ENCODE data around the gene USP47. TPM values are rescaled to one million over a fixed set of nuclear protein-coding genes. Genes with fewer than 3 reads are reported as not detected.
A peak's percentile ranks its signal among the peaks of the same experiment; 100 is the strongest.

USP47 gene
- total RNA-seq, 2 experiments from 2014 or later = 41.3 to 43.8 TPM

- Mint-ChIP-seq H3K27me3 (peaks cover 78% of the 10 kb centered on the region), H3K36me3 (no peaks in the 10 kb centered on the region), H3K4me1 (peaks cover 4% of the 10 kb centered on the region), H3K9me3 (no peaks in the 10 kb centered on the region), H3K27ac (no peak overlapping the region), H3K4me3 (no peak overlapping the region)
- DNase-seq = no peak
Measured at GRCh38 chr11:12006552-12007229, 164.9 kb downstream of the USP47 start.

GRCh38 chr11:12007230-12007593, 165.4 kb downstream of the USP47 start:
- no peaks in the 10 kb centered on the region for H3K36me3 Mint-ChIP-seq

DNA sequence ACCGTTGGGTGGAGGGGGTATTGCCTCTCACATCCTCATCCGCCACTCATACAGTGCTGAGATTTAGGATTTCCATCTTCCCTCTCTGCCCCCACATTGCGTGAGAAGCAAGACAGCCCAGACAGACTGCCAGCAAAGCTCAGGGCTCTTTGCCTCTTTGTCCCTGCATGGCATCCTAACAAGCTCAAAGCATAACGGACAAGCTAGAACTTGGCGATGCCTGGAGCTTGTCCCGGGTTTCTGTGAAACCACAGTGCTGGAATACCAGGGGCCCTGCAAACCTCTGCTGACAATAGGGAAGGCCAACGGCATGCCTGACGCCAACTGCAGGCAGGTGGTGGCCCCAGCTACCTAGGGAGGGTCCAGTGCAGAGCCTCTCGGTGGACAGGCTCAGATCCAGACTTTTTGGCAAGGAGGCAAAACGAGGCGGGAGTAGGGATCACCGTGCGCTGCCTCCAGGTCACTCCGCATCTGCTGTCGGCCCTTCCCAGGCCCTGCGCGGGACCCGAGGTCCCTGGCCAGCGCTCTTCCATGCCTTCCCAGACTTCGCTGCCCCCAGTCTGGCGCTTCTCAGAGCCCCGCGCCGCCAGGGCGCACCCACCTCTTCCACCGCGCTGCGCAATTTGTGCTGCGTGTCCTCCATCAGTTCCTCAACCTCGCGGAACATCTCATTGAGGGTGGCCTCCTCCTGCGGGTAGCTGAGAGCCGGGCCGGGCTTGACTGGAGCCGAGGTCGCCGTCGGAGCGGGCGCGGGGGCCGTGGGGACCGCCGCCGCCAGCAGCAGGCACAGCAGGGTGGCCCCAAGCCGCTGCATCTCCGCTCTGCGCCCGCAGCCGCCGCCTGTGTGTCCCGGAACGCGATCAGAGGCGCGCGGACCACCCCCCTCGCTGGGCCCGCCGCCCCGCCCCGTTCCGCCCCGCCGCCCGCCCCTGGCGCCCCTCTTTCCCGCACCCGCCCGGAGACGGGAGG, 166.3 kb downstream of the USP47 start, which contains the start of gene DKK3:
Gene DKK3 (minus strand): TSS at position 858 of the 969 bp plus-strand sequence. CDS start 44 bp downstream, at position 814.
- Mint-ChIP-seq H3K36me3 (no peaks in the 10 kb centered on the region), H3K27ac (no peak within 1 kb of the TSS), H3K9me3 (no peaks in the 10 kb centered on the region), H3K27me3 (peaks cover 81% of the 10 kb centered on the region), H3K4me1 (peaks cover 4% of the 10 kb centered on the region), H3K4me3 (peak within 1 kb of the TSS; percentile 67)
- no peak for DNase-seq

More at GRCh38 chr11:12007230-12007593, 165.4 kb downstream of the USP47 start:
- H3K27ac Mint-ChIP-seq = no peak overlapping the region
- H3K27me3 Mint-ChIP-seq = peaks cover 78% of the 10 kb centered on the region
- H3K4me3 Mint-ChIP-seq = no peak overlapping the region
- H3K4me1 Mint-ChIP-seq = peaks cover 4% of the 10 kb centered on the region
- no peaks in the 10 kb centered on the region for H3K9me3 Mint-ChIP-seq
- DNase-seq = no peak

Other genes with a start within 250 kb of the USP47 start
- gene GALNT18, start 220.0 kb upstream of the USP47 start, total RNA-seq = 10 to 100 TPM in 1 of 2 experiments, 1 to 10 TPM in 1; 10.0 to 10.5 TPM
- under 1 TPM in 1 of 2 experiments, not detected in 1; 0.46 TPM for gene DKK3, start 166.7 kb downstream of the USP47 start, total RNA-seq